GM12865 (cell line): ENCODE data around the gene NOL7.

ENCODE experiments used
- DNase-seq: peaks from one replicate; pipeline ENCODE4 v3.0.0; 2010; ENCODE audit warnings: low read depth
- H3K4me3 ChIP-seq: 2 replicates; pipeline ENCODE4 v1.5.1; 2011; ENCODE audit warnings: mild to moderate bottlenecking, low read depth, low read length, control low read depth
- CTCF ChIP-seq: IDR thresholded peaks from 2 replicates; pipeline ENCODE4 v1.5.1; 2011; ENCODE audit warnings: low read length, control low read depth, low read depth, inconsistent platforms; ENCODE audit not compliant: insufficient read depth; ENCODE audit errors: missing control alignments

NOL7 gene

GRCh38 chr6:13629459-13630116 lies 14.5 kb downstream of the NOL7 start:
- DNase-seq = no peak
- no peak for TF ChIP-seq CTCF
- H3K4me3 ChIP-seq = no peak overlapping the region

GRCh38 chr6:13630499-13630898 lies 15.4 kb downstream of the NOL7 start:
- no peak for DNase-seq
- no peak overlapping the region for H3K4me3 ChIP-seq
- no peak for TF ChIP-seq CTCF

- no peak for DNase-seq
- H3K4me3 ChIP-seq = no peak overlapping the region
- no peak for TF ChIP-seq CTCF
Observed at GRCh38 chr6:13633343-13633742, 18.2 kb downstream of the NOL7 start.

GRCh38 chr6:13635948-13636658 lies 21.0 kb downstream of the NOL7 start:
- no peak for DNase-seq

GRCh38 chr6:13638014-13638413 lies 22.9 kb downstream of the NOL7 start:
- no peak overlapping the region for H3K4me3 ChIP-seq
- no peak for DNase-seq
- no peak for TF ChIP-seq CTCF

More at GRCh38 chr6:13635948-13636658, 21.0 kb downstream of the NOL7 start:
- H3K4me3 ChIP-seq = no peak overlapping the region
- no peak for TF ChIP-seq CTCF

- DNase-seq = no peak
- TF ChIP-seq CTCF = no peak
- H3K4me3 ChIP-seq = no peak overlapping the region
Observed at GRCh38 chr6:13638626-13639025, 23.5 kb downstream of the NOL7 start.
